Epidermal melanocyte (primary cell): ENCODE measurements around the gene MARVELD3.
"Not testable (repeated sequence)": the region's sequence is repeated elsewhere in the genome, so short reads cannot be mapped to it uniquely, and the experiment has no call there.

ENCODE experiments used
- DNase-seq: peaks from one replicate; pipeline ENCODE4 v3.0.0; 2011; ENCODE audit warnings: low spot score; ENCODE audit not compliant: insufficient read length

The MARVELD3 gene, protein sequence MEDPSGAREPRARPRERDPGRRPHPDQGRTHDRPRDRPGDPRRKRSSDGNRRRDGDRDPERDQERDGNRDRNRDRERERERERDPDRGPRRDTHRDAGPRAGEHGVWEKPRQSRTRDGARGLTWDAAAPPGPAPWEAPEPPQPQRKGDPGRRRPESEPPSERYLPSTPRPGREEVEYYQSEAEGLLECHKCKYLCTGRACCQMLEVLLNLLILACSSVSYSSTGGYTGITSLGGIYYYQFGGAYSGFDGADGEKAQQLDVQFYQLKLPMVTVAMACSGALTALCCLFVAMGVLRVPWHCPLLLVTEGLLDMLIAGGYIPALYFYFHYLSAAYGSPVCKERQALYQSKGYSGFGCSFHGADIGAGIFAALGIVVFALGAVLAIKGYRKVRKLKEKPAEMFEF

DNA sequence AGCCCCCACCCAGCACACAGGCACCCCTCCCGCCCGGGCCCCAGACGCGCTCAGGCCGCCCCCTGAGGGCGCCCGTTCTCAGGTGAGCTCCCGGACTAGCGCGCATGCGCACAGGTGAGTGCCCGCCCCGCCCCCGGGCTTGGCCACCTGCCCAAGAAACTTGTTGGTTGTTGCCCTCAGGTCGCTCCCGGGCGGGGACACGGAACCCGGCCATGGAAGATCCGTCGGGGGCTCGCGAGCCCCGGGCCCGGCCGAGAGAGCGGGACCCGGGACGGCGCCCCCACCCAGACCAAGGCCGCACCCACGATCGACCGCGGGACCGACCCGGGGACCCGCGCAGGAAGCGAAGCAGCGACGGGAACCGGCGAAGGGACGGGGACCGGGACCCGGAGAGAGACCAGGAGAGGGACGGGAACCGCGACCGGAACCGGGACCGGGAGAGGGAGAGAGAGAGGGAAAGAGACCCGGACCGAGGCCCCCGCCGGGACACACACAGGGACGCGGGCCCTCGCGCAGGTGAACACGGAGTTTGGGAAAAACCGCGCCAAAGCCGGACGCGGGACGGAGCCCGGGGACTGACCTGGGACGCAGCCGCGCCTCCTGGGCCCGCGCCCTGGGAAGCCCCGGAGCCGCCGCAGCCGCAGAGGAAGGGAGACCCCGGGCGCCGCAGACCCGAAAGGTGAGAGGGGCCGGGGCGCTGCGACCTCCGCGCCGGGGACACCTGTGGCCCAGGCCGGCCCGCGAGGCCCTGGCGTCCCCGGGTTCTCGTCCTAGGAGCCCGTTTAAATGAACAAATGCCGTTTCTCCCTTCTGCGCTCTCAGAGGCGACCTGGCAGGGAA, at the start of gene MARVELD3:
Gene MARVELD3 (plus strand): TSS at position 167 of the 840 bp plus-strand sequence. CDS start 46 bp downstream, at position 213.
- DNase-seq = no peak

DNA sequence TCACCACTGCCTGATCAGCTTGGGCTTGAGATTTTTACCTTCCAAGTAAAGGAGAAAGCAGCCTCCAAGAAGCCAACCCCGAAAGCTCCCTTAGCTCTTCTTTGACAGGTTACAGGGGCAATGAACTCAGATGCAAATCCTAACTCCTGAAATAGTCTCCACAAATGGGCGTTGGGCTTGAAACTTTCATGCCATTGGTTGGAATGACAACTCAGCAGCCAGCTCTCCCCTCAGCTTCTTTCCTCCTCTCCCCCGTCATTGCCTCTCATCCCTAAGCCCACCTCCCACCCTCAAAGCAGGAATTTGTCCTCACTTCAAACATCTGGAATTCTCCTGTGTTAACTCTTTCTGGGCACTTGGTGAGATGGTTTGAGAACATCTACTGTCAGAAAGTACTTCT, 49.0 kb upstream of the MARVELD3 start, which contains the start of gene TAT:
Gene TAT (minus strand): TSS at position 122 of the 400 bp plus-strand sequence. CDS start 677 bp downstream, outside the sequence.
- no peak for DNase-seq

DNA sequence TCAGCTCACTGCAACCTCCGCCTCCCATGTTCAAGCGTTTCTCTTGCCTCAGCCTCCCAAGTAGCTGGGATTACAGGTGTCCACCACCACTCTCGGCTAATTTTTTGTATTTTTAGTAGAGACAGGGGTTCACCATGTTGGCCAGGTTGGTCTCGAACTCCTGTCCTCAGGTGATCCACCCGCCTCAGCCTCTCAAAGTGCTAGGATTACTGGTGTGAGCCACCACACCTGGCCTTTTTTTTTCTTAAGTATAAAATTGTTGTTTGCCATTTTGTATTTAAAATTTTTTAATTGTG, 43.5 kb upstream of the MARVELD3 start:
- DNase-seq = not testable (repeated sequence)

DNA sequence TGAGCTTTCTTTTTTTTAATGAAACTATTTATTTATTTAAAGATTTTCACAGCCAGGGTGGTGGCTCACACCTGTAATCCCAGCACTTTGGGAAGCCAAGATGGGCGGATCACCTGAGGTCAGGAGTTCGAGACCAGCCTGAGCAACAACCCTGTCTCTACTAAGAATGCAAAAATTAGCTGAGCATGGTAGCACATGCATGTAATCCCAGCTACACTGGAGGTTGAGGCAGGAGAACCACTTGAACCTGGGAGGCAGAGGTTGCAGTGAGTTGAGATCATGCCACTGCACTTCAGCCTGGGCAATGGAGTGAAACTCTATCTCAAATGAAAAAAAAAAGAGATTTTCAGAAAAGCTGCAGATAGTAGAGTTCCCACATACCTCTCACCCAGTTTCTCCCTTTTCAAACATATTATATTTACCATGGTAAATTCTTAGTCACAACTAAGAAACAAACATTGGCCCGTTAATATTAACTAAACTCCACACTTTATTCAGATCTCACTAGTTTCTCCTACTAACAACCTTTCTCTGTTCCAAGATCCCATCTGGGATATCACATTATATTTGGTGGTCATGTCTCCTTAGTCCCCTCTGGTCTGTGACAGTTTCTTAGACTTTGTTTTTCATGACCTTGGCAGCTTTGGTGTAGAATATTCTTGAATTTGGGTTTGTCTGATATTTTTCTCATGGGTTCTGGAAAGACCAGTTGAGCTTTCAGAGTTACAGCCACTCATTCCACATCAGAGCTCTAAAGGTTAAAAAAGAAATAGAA, 41.3 kb upstream of the MARVELD3 start:
- no peak for DNase-seq

DNA sequence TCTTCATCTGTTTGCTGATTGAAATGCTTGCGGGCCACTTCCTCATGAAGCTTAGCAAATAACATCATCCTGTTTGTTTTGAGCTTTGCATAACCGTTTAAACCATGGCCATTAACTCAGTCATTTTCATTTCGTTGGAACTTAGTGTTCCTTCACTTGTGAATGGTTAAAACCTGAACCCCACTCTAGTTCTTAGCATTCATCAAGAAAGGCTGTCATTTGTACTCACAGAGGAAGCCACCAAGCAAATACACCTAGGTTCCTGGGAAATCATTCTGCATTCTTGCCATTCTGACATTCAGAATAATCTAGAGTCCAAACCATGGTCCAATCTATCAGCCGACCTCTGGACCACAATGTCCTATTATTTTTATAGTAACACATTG, 40.7 kb upstream of the MARVELD3 start:
- DNase-seq = no peak

DNA sequence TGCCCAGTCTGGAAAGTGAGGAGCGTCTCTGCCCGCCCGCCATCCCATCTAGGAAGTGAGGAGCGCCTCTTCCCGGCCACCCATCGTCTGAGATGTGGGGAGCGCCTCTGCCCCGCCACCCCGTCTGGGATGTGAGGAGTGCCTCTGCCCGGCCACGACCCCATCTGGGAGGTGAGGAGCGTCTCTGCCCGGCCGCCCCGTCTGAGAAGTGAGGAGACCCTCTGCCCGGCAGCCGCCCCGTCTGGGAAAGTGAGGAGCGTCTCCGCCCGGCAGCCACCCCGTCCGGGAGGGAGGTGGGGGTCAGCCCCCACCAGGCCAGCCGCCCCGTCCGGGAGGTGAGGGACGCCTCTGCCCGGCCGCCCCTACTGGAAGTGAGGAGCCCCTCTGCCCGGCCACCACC, 36.6 kb upstream of the MARVELD3 start:
- DNase-seq = not testable (repeated sequence)

DNA sequence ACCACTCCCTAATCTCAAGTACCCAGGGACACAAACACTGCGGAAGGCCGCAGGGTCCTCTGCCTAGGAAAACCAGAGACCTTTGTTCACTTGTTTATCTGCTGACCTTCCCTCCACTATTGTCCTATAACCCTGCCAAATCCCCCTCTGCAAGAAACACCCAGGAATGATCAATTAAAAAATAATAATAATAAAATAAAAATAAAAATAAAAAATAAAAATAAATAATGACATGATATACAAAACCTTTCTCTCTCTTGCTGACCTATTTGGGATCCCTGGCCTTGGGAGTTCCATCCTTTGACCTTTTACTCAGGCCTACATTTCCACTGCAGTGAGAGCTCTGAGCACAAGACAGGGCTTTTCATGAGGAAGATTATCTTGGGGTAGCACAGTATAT, 35.9 kb upstream of the MARVELD3 start:
- DNase-seq = not testable (repeated sequence)

DNA sequence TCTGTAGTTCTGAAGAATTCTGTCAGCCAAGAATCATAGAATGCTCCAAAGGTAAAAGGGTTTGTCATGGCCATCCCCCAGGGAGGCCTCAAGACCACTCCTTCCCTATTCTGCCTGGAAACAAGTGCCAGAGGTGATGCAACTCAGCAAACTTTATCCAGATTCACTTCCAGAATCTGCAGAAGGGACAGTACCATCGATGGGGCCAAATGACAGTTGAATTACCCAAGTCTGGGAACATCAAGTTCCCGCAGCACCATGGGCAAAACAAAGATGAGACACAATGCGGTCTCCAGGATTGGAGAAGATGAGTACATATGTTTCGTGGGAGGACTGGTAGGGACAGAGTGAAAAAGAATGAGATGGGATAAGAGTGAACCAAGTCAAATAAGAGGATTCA, 35.4 kb upstream of the MARVELD3 start:
- DNase-seq = no peak

DNA sequence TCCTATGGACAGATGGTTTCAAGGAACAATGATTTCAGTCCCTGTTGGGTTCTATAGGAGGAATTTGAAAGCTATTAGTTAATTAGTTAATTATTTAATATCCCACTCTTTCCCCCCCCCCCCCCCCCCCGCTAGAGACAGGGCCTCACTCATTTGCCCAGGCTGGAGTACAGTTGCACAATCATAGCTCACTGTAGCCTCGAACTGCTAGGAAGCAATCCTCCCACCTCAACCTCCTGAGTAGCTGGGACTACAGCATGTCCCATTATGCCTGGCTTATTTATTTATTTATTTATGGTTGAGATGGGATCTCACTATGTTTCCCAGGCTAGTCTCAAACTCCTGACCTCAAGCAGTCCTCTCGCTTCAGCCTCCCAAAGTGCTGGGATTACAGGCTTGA, 34.1 kb upstream of the MARVELD3 start:
- DNase-seq = no peak

DNA sequence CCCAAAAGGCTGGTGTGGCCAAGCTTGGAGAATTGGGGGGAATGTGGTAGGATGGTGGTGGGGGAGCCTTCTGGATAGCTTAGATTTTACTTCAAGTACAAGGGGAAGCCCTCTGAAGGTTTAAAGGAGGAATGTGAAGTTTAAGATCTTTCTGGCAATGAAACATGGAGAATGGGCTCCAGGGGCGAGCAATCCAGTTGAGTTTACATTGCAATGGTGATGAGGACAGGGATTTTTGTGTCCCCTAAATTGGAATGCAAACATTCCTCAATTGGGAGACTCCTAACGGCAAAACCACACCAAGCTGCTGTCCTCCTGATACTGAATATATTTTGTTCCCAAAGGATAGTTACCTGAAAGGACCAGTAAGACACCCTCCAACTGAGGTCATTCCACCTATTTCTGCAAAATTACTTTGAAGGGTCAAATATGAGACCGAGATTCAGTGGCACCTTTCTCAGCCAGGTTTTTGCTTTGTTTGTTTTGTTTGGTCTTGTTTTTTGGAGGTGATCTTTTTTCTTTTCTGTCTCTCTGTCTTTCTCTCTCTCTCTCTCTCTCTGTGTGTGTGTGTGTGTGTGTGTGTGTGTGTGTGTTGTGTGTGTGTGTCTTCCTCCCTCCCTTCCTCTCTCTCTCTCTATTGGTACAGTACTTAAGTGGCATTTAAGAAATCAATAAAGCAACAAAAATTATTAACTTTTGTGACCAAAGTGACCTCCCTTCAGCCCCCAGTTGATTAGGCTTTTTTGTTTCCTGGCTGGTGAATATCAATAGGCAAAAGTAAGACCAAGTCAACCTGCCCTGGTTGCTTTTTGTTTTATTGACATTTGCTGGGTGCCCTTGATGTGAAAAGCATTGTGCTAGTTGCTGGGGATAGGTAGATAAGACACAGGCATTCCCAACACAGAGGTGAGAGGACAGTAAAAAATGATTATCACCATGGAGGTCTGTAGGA, 32.7 kb upstream of the MARVELD3 start:
- DNase-seq = no peak

DNA sequence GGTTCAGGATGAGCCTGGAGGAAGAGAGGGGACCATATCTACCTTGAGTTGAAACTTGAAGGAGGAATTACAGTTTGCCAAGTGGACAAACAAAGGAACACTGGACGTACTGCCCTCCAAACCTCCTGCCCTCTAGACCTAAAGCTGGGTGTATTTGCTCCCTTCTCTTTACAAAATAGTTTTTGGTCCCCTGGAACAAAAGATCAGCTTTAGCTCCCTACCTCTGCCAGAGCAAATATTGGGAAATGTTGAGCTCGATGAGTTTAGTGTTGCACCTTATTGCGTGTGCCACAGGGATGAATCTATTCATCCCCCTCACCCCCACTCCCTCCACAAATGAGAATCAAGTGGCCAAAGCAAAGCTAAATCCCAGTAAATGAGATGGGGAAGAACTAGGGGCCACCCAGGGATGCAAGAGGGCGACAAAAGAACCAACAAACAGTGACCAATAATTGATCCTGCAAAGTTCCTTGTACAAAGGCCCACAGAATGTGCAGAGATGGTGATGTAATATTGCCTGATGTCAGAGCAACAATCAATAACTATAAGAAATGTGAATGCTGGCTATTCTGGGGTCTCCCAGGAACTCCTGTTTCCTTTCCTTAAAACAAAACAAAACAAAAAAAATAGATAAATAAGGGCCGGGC, 31.9 kb upstream of the MARVELD3 start:
- no peak for DNase-seq

DNA sequence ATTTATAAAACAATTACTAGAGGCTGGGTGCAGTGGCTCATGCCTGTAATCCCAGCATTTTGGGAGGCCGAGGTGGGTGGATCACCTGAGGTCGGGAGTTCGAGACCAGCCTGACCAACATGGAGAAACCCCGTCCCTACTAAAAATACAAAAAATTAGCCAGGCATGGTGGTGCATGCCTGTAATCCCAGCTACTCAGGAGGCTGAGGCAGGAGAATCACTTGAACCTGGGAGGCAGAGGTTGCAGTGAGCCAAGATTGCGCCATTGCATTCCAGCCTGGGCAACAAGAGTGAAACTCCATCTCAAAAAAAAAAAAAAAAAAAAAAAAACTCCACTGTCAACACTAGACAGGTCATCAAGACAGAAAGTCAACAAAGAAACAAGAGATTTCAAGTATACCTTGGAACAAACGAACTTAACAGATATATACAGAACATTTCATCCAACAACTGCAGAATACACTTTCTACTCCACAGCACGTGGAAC, 30.6 kb upstream of the MARVELD3 start:
- DNase-seq = not testable (repeated sequence)

DNA sequence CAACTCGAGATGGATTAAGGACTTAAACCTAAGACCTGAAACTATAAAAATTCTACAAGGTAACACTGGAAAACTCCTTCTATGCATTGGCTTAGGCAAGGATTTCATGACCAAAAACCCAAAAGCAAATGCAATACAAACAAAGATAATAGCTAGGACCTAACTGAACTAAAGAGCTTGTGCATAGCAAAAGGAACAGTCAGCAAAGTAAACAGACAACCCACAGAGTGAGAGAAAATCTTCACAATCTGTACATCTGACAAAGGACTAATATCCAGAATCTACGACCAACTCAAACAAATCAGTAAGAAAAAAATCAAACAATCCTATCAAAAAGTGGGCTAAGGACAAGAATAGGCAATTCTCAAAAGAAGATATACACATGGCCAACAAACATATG, 27.6 kb upstream of the MARVELD3 start:
- DNase-seq = not testable (repeated sequence)

DNA sequence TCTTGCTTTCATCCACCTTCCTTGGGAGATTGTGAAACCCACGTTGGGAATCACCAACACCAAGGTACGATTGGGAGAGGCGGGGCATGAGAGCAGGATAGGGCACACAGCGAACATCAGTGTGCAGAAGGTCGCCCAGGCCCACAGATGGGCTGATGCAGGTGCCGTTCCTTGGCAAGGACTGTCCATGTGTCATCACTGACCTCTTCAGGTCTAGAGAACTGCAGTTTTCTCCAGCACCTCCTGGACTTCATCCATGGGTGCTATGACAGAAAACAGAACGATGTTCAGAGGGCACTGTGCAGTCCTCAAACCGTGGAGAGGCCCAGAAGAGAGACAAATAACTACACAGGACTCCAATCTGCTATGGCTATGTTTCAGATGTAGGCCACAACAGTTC, 25.2 kb upstream of the MARVELD3 start:
- DNase-seq = no peak

DNA sequence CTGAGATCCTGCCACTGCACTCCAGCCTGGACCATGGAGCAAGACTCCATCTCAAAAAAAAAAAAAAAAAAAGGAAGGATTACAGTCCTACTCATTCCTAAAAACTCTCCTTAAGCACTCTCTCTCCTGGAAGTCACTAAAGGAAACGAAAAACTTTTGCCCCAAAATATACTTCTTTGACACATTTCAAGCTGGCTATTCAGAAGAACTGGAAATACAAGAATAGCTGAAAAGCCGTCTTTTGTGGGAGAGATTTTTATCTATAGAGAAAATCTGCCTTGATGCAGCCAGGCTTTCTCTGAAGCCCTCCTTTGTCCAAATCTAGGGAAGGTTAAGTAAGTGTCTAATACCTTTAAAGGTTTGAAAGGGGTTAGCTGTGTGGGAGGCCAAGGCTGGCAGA, 16.9 kb upstream of the MARVELD3 start:
- no peak for DNase-seq

DNA sequence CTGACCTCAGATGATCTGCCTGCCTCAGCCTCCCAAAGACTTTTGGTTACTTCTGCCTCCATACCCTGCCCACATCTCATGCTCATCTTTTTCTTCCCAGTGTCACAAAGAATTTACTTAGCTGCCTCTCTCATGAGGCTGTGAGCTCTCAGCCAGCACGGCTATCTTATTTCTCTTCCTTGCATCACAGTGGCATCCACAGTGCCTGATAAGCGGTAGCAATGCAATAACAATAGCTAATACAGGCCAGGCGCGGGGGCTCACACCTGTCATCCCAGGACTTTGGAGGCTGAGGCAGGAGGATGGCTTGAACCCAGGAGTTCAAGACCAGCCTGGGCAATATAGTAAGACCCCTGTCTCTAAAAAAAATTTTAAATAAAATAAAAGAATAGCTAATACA, 15.5 kb upstream of the MARVELD3 start:
- no peak for DNase-seq

DNA sequence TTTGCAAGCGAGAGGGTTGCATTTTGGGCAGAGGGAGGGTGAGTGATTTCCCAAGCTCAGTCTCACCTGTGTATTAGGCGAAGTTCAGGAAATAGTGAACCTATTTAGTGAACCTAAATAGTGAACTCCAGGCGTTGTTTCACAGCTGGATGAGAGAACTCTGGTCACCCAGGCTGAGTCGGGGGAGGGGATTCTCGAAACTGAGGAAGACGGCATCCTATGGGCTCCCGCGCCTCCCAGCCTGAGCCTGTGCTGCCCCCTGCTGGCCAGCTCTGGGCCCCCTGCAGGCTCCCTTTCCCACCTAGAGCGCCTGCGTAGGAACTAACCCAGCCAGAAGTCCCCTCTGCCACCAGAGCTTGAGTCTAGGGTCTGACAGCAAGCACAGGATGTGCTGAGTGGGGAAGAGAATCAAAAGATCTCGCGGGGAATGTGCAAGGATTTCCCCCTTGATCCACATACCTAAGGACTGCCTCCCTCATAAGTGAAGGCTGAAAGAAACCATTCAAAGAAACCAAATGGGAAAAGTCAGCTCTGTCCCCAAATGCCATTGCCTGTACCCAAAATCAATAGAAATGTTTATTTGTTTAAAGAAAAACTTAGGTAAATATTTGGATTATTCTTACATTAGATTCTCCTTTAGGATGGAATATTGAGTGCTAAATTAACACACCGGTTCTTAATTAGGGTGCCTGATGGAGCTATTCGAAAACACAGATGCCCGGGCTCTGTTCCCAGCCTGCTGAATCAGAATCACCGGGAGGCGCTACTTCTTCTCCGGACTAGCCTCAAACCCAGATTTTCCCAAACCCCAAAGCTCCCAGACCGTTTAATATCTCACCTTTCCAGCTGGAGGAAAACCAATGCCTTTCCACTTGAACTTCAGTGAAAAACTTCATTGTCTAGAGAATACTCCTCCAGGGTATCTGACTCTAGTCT, 14.8 kb upstream of the MARVELD3 start:
- DNase-seq = no peak

DNA sequence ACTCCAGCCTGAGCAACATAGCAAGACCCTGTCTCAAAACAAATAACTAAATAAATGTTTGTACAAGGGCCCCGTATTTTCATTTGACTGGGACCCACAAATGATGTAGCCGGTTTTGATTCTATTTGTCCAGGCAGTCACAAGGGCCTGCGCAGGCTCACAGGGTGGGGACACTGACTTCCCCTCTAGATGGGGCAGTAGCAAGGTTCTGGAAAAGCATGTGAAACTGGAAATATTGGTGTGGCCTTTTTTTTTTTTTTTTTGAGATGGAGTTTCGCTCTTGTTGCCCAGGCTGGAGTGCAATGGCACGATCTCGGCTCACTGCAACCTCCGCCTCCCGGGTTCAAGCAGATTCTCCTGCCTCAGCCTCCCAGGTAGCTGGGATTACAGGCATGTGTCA, 11.0 kb upstream of the MARVELD3 start:
- not testable (repeated sequence) for DNase-seq

DNA sequence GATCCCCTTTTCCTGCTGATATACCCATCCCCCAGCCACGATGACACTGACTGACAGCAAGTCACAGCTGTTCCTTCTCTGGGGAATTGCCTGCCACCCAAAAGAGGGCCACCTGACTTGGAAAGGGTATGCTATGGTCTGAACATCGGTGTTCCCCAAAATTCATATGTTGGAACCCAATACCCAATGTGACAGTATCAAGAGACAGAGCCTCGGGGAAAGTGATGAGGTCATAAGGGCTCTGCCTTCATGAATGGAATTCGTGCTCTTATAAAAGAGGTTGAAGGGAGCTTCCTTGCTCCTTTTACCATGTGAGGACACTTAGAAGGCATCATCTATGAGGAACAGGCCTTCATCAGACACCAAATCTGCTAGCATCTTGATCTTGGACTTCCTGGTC, 7.6 kb upstream of the MARVELD3 start:
- no peak for DNase-seq
